Brain microvascular endothelial cell (primary cell): ENCODE data around the gene ABHD17C.

Experiments
- DNase-seq: peaks from one replicate; pipeline ENCODE4 v3.0.0-alpha.2; 2020
- H3K27ac ChIP-seq: fragments of 250-450 bp; sonication (Bioruptor Pico); 2 replicates; pipeline ENCODE4 v1.5.1; 2020; ENCODE audit warnings: mild to moderate bottlenecking, moderate library complexity
- H3K27me3 ChIP-seq: fragments of 250-450 bp; sonication (Bioruptor Pico); replicated peaks from 2 replicates; pipeline ENCODE4 v1.5.1; 2020; ENCODE audit warnings: mild to moderate bottlenecking
- H3K36me3 ChIP-seq: fragments of 250-450 bp; sonication (Bioruptor Pico); replicated peaks from 2 replicates; pipeline ENCODE4 v1.5.1; 2020; ENCODE audit warnings: mild to moderate bottlenecking
- H3K4me3 ChIP-seq: 2 replicates; pipeline ENCODE4 v1.5.1; 2011; ENCODE audit warnings: low read depth, mild to moderate bottlenecking, control low read depth, low read length, moderate library complexity
- in situ Hi-C: cut with HindIII; loops from 2 replicates; pipeline ENCODE4 v1.10.0; 2017; ENCODE audit warnings: low sequenced_read_pairs, low pct_ligation_motif_present
- TF ChIP-seq, protein P1 (sequence below): IDR thresholded peaks from 2 replicates; pipeline ENCODE4 v1.5.1; 2011; ENCODE audit warnings: low read depth, mild to moderate bottlenecking, moderate library complexity, low read length, control low read depth, inconsistent platforms; ENCODE audit errors: missing control alignments

Gene ABHD17C

DNA sequence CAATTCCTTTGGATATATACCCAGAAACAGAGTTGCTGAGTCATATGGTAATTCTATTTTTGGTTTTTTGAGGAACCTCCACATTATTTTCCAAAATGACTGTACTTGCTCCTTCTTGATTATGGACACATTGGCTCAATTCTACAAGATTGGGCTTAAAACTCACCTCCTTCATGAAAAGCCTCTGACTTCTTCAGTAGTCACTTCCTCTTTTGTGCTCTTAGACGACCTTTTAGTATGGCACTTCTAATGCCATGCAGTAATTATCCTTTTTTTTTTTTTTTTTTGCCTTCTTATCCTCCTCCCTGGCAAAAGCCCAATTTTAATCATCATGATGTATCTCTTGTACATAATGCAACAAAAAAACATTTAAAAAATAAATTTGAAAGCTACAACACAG, 33.0 kb upstream of the ABHD17C start:
- Histone ChIP-seq H3K27ac (no peak overlapping the region), H3K36me3 (no peaks in the 10 kb centered on the region), H3K4me3 (no peak overlapping the region), H3K27me3 (no peaks in the 10 kb centered on the region)
- TF ChIP-seq, protein P1, sequence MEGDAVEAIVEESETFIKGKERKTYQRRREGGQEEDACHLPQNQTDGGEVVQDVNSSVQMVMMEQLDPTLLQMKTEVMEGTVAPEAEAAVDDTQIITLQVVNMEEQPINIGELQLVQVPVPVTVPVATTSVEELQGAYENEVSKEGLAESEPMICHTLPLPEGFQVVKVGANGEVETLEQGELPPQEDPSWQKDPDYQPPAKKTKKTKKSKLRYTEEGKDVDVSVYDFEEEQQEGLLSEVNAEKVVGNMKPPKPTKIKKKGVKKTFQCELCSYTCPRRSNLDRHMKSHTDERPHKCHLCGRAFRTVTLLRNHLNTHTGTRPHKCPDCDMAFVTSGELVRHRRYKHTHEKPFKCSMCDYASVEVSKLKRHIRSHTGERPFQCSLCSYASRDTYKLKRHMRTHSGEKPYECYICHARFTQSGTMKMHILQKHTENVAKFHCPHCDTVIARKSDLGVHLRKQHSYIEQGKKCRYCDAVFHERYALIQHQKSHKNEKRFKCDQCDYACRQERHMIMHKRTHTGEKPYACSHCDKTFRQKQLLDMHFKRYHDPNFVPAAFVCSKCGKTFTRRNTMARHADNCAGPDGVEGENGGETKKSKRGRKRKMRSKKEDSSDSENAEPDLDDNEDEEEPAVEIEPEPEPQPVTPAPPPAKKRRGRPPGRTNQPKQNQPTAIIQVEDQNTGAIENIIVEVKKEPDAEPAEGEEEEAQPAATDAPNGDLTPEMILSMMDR = no peak
- DNase-seq = no peak
- in situ Hi-C loops = no loop called here

DNA sequence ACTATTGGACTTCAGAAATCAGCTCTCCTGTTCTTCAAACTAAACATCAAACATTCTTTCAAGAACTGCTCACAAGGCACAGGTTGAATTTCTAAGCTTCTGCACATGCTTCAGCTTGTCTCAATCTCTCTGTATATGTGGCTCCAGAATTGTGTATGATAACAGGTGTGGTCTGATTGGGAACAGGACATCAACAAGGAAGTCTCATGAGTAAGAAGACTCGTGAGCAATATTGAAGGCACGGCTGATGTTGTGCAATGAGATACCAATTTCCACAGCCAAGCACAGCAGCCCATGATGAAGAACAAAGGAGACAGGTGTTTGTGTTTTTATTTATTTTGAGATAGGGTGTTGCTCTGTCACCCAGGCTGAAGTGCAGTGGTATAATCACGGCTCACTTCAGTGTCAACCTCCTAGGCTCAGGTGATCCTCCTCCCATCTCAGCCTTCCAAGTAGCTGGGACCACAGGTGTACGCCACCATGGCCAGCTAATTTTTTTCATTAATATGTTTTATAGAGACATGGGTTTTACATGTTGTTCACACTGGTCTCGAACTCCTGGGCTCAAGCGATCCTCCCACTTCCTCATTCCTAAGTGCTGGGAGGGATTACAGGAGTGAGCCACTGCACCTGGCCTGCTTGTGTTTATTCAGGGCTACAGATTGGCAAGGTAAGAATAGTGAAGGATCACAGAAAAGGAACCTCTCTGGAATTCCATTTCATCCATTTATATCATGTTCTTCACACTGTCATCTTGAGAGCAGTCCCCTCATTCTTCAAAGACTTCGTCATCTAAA, 32.2 kb upstream of the ABHD17C start:
- no peaks in the 10 kb centered on the region for H3K36me3 ChIP-seq
- in situ Hi-C loops = no loop called here
- no peak overlapping the region for H3K4me3 ChIP-seq
- H3K27me3 ChIP-seq = no peaks in the 10 kb centered on the region
- no peak overlapping the region for H3K27ac ChIP-seq
- no peak for DNase-seq
- TF ChIP-seq, protein P1 = no peak

DNA sequence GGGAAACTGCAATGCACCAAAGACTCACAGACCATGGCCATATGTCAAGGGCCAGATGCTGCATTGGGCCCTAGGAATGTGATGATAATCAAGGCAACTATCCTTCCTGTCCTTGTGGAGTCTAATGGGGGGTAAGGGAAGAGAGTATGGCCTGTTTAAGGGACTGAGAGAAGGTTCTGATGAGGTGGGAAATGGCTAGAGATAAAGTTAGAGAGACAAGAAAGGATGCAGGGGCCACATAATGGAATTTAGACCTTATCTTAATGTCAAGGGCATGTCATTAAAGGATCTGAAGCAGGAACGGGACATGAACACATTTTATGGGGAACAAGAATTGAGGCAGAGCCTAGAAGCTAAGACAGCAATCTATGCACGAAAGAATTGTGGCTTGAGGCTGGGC, 30.0 kb upstream of the ABHD17C start:
- Histone ChIP-seq H3K27ac (no peak overlapping the region), H3K4me3 (no peak overlapping the region), H3K27me3 (no peaks in the 10 kb centered on the region), H3K36me3 (no peaks in the 10 kb centered on the region)
- in situ Hi-C loops = no loop called here
- TF ChIP-seq, protein P1 = no peak
- DNase-seq = no peak

DNA sequence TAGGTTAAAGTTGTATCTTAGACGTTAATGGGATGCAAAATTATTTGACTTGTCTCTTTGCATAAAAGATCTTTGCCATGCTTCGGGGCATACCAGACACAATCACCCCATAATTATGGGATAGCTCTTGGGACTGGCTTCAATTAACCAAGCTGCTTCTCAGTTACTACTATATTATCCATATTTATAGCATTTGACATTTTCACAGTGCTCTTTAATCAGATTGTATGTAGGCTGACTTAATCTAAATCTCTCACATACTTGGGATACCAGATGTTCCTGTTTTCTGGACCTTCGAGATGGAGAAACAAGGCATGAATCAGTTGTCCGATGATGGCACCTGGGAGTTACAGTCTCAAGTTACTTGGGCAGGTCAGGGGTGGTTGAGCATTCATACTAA, 27.2 kb upstream of the ABHD17C start:
- H3K36me3 ChIP-seq = no peaks in the 10 kb centered on the region
- in situ Hi-C loops = no loop called here
- no peaks in the 10 kb centered on the region for H3K27me3 ChIP-seq
- no peak overlapping the region for H3K4me3 ChIP-seq
- H3K27ac ChIP-seq = no peak overlapping the region
- DNase-seq = no peak
- TF ChIP-seq, protein P1 = no peak

DNA sequence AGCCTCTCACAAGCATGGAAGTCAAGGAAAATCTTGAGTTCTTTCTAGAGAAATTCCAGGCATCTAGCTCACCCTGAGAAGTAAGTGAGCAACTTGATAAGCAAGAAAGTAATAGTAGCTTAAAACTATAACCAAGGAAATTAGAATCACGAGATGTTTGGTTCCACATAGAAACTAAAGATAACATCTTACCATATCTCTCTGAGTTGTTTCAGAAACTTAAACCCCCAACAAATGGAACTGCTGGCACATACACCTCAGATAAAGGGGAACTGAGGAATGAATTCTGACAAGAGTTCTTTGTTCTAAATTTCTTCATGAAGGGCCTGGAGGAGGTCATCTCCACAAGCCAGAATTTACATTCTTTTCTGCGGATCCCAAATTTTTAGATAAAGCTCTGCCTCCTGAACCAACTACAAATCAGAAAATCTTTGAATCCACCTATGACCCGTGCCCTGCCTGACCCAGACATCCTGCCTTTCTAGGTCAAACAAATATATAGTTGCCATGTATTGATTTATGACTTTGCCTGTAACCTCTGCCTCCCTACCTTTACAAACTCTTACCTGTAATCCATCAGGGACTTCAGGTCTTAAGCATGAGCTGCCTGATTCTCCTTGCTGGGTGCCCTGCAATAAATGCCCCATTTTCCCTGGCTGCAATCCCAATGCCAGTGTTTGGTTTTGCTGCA, 26.4 kb upstream of the ABHD17C start:
- TF ChIP-seq, protein P1 = no peak
- in situ Hi-C loops = no loop called here
- H3K4me3 ChIP-seq = no peak overlapping the region
- H3K27ac ChIP-seq = no peak overlapping the region
- no peaks in the 10 kb centered on the region for H3K27me3 ChIP-seq
- no peaks in the 10 kb centered on the region for H3K36me3 ChIP-seq
- DNase-seq = no peak
